Stimulated activated CD4-positive, alpha-beta T cell treated with anti-CD3 and anti-CD28 coated beads, TNF-alpha, amount 100 ng/mL, for 1 hour (primary cell): ENCODE measurements around the gene DOK5.

Experiments used
- DNase-seq, 3 donors: peaks; one replicate each; pipeline ENCODE4 v3.0.0-alpha.2; 2020; ENCODE audit warnings: low read depth in 3 of 3, low spot score in 1 of 3

DOK5 gene

DNA sequence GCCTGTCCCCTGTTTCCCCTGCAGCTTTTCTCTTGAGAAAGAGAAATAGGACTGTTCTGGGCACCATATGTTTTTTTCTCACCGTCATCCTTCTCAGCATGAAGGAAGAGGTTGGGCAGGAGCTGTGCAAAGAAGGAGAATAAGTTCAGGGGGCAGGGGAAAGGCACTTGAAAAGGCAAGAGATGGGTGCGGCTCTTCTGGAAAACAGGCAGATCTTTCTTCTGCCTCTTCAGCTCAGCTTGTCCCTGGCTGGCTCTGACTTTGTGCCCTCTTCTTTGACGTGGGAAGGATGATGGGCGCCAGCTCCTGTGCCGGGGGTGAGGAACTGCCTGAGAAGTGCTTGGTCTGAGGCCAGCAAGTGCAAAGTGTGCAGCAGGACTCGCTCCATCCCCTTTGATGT is 206.5 kb downstream of the DOK5 start:
- no peak for DNase-seq

DNA sequence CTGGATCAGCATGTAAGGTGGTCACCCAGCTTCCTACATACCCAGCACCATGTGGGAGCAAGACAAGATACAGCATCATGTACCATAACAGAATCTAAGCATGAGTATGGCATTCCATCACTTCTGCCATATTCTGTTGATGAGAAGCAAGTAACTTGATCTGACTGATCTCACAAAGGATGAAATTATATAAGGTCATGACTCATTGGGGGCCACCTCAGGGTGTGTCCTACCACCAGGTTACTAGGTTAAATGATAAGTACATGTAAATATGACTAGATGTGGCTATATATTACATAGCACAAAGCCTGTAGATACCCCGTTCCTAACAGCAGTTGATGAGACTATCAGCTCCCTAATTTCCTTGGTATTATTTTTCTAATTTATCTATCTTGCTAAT is 213.1 kb downstream of the DOK5 start:
- DNase-seq: no peak

DNA sequence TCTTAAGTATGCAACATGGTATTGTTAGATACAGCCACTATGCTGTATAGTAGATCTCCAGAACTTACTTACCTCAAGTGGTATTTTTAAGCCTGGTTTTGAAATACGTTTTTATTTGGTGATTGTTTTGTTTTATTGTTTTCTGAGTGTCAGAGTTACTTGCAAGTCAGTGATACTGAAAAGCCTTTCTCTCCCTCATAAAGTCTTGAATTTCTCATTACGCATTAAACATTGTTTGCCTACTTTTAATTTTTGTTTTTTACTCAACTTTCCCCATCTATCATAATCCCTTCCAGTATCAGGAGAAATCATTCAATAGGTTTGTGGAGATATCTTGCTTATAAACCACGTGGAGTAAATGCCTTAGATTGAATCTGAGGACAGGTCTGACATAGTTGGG is 214.9 kb downstream of the DOK5 start:
- DNase-seq: no peak

DNA sequence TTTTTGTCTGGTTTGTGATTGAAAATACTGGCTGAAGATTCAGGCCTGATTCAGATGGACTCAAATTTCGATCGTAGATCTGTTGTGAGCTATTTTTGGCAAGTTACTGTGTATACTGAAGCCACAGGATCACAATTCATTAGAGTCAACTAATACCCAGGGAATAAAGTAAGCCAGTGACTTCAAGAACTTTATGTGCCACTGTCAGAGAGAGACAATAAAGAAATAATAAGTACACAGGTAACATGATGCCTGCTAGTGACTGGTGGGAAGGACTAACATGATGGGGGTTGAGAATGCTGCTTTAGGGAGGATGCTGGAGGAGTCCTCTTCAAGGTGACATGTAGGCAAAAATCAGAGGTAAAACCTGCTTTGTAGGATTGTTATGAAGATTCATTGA is 215.9 kb downstream of the DOK5 start:
- DNase-seq: no peak

DNA sequence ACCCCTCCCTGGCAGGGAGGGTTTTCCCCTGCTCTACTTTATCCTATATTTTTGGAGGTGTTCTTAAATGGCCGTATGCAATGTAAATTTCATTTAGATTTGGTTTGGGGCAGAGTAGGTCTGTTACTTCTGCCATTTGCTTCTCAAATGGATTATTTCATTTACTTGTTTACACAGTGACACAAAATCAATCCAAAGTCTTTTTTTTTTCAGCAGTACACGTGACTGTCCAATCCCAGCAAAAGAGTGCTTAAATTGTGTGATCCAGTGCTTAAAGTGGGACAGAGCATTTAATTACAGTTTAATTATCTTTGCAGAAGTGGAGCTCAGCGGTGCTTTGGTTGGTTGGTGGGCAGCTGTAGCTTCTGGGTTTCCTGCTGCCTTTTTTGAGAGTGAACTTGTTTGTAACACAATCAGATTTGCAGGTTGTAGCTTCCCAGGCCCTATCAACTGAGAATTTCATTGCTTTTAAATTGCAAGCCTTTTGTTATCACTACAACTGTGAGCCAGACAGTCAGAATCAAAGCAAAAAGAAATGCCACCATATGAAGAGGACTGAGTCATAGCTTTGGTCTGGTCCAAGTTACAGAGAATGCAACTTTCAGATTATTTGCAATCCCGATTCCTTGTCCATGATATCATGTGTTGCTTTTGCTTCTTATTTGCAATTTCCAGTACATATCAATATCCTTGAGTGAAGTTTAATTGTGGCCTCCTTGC is 216.9 kb downstream of the DOK5 start:
- DNase-seq: no peak

DNA sequence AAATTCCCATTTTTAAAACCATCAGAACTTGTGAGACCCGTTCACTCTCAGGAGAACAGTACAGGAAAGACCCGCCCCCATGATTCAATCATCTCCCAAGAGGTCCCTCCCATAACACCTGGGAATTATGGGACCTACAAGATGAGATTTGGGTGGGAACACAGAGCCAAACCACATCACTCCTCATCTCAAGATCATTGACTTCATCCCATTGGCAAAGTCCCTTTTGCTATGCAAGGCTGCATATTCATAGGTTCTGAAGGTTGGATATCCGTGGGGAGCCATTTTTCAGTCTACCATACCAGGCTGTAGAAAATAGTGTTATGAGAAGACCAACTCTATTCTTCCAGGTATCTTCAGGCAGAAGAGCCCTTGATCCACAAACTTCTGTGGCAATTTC is 219.1 kb downstream of the DOK5 start:
- DNase-seq: no peak

DNA sequence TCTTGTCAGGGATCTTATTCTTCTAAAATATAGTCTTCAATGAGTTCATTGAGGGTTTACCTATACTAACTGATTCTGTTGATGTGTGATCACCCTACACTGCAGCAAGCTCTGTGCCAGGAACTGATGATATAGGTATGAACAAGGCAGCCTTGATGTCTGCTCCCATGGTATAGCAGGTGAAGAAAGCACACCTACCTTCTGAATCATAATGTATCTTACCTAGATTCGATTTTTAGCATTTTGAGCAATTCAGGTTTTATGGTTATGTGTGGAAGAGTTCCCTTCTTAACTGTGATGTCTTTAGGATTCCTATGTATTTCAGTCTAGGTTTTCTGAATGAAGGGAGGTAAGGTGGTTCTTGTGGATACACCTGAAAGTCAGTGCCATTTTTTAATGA is 223.0 kb downstream of the DOK5 start:
- DNase-seq: no peak
